ENCODE data around the gene LRRFIP1.
A peak's percentile ranks its signal among the peaks of the same experiment; 100 is the strongest.

Gene LRRFIP1

GRCh38 chr2:237623428-237624403 lies 3.7 kb upstream of the LRRFIP1 start:
- DNase-seq = no peak

DNA sequence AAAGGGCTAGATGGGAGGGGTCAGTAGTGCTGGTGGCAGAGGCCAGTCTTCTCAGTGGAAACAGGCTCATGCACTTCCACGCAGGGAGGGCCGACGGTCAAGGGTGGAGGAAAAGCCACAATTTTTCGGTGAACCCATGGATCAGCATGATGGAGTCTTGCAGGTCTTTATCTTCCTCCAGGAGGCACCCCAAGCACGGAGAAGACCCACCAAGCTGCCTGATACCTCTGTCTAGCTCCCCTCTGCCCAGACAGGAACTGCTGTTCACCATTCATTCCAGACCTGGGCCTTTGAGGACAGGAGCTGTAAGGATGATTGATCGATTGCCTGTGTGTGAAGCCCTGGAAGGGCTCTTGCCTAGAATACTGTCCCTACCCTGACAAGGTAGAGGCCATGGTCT lies 2.8 kb upstream of the LRRFIP1 start:
- DNase-seq = no peak

- no peak for DNase-seq
Observed at GRCh38 chr2:237625216-237625705, 2.1 kb upstream of the LRRFIP1 start.

- DNase-seq = peak; percentile 53
Observed at GRCh38 chr2:237625777-237626176, 1.6 kb upstream of the LRRFIP1 start.

DNA sequence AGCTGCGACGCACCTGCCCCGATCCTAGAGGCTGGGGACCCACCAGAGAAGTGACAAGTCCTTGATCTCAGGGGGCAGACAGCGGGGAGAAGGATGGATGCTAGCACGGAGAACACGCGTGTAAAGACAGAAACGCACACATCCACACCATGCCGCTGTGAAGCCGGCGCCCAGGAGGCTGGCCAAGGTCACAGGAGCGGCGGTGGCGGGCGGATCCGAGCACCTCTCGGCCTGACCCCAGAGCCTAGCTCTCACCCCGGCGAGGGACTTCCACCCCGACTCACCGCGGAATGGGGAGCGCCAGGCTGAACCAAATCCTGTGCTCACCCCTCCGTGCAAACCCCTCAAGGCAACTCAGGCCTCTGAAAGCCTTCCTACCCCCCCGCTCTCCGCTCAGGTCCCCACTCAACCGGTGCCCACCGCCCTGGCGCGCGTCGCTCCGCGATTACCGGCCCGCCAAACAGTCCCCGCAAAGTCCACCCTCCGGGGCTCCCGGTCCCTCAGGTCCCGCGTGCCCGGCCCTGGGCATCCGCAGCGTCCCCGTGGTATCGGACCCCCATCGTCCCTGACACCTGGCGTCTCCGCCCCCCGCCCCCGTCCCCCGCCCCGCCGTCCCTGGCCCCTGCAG lies 460 bp upstream of the LRRFIP1 start:
- peak; percentile 20 for DNase-seq

DNA sequence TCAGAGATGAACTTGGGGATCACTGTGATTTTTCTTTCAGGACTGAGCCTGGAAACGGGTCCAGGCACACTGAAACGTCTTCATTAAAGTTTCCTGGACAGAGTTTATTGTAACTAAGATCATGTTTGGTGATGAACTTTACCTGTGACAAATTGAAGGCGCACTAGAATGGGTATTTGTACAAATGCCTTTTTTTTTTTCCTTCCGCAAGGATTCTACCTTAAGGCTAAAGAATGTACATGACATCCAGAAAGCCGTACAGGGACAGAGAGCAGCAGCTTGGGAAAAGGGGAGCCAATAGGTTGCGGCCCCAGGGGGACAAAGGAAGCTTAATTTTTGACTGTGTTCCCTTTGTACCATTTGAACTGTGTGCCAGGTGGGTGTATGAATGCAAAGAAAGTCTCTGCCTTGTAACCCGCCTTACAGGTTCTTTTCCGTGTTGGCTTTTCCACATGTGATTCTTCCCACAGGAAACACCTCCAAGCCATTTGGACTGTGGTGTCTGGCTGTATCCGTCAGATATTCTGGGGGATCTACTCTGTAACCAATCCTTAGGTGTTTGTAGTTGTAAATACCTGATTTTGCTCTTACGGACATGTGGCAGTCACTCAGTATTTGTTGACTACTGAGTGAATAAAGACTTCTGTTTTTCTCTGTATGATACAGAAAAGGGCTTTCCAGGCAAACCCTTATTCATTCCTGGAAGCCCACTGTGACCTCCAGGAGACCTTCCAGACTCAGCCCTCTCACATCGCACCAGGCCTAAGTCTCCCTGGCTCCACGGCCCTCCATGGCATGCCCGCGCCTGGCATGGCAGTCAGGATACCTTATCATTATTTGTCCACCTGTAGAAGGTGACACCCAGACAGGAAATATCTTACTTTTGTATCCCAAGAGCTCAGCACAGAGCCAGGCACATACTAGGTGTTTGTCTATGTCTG lies 1.1 kb downstream of the LRRFIP1 start:
- no peak for DNase-seq

DNA sequence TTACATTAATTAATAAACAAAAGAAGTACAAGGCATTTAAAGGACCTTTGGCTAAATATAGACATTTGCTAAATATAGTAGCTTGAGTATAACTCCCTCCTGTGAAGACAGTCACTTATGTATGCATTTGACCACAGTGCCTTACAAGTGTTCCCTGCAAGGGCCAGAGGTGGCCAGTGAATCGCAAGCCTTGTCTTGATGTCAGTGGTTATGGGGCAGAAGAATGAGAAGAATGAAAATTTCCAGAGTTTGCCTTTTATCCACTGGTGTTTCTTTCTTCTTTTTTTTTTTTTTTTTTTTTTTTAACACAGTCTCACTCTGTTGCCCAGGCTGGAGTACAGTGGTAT lies 1.8 kb downstream of the LRRFIP1 start:
- DNase-seq = no peak

GRCh38 chr2:237629739-237630138 lies 2.4 kb downstream of the LRRFIP1 start:
- no peak for DNase-seq

- DNase-seq = no peak
Observed at GRCh38 chr2:237630216-237631000, 3.0 kb downstream of the LRRFIP1 start.

- no peak for DNase-seq
Observed at GRCh38 chr2:237631007-237631785, 3.8 kb downstream of the LRRFIP1 start.

GRCh38 chr2:237631801-237632585 lies 4.6 kb downstream of the LRRFIP1 start:
- no peak for DNase-seq

DNA sequence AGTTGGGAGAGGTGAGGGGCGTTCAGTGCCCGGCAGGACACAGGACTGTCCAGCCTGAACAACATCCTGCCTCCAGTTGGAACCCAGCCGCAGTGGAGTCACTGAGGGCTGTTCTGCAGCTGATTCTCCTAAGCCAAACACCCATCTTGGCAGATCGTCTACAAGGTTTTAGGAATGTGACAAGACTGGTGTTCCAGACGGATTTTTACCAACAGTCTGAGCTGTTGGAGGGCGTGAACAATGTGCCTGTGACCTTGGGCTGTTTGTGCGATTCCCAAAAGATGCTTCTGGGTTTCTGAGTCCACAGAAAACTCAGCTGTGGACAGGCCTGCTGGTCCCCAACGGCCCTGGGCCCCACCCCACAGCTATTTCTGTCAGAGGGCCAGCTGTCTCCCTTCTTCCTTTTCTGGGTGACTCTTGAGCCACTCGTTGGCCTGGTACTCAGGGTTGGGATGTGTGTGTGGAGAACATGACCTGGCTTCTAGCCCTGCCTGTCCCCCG lies 5.7 kb downstream of the LRRFIP1 start:
- no peak for DNase-seq

- no peak for DNase-seq
Observed at GRCh38 chr2:237636578-237636977, 9.2 kb downstream of the LRRFIP1 start.

DNA sequence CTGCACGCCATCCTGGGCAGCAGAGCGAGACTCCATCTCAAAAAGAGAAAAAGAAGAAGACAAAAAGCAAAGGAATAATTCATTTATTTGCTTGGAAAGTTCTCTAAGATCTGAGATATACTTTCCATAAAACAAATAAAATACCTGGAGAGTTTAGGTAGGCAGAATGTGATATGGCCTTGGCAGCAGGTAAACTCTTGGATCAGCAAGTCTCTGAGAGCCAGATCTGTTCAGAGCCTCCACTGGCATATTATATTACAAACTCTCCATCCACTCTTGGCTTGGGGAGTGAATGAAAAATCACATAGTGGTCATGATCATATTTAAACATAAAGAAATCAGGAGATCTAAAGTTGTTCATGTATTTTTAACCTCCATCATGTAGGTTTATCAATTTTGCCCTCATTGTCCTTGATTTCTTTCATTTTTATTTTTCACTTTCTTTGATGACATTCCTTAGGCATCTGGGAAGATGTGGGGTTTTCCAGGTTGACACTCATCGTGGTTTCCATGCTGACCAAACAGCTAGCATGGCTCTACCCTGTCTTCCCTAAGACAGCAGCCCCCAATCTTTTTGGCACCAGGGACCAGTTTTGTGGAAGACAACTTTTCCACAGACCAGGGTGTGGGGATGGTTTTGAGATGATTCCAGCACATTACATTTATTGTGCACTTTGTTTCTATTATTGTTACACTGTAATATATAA lies 10.2 kb downstream of the LRRFIP1 start:
- DNase-seq = no peak

GRCh38 chr2:237638176-237638575 lies 10.8 kb downstream of the LRRFIP1 start:
- DNase-seq = no peak

DNA sequence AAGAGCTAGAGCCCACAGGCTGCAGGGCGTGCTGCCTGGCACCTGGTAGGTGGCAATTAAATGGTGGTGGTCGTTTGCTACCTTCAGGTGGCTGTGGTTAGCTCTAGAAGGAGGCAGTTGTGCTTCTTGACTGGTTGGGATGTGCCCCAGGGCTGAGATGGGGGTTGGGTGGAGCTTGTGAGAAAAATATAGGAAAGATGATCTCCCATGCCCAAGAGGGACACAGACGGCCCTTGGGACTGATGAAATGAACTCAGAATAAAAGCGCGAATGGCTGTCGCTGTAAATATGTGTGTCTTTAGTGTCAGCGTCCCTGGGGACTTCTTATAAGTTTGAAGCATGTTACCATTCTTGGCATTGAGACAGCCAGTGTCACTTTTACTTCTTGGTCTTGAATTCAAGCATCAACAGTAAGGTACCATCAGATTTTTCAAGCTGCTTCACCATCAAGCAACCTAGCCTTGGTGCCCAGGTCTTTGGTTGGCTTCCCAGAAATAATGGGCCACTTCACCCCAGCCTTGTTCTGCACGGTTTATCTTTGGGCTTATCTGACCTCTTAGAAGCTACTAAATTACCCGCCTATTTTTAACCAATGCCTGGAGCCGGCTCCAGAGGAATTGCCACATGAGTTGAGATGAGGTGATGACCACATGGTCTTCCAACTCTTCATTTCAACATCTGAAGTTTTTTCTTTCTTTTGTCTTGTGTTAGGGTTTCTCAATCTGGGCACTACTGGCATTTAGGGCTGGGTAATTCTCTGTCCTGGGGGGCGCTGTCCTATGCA lies 11.9 kb downstream of the LRRFIP1 start:
- DNase-seq = no peak

- no peak for DNase-seq
Observed at GRCh38 chr2:237639836-237640220, 12.4 kb downstream of the LRRFIP1 start.

DNA sequence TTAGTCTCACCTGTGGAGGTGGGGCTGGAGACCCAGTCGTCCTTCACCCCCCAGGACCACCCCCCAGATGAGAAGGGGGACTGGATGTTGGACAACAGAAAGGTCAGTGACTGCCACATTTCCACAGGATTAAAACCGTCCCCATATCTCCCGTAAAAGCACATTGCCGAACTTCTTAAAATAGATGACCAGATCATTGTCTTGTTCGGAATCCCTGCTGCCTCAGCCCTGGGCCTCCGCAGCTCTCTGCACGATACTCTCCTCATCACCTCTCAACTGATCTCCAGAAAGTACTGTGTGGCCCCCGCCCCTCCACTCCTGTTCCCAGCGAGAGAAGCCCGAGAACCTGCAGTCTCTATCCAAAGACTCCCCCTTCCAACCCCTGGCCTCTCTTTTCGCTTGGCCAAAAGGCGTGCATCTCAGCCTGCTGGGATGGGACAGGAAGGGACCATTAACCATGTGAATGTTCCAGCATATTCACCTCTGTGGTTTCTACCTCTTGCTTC lies 13.2 kb downstream of the LRRFIP1 start:
- no peak for DNase-seq

All from RPMI8226 (cell line).